HepG2 (cell line): ENCODE results near the gene TARBP2. TPM values are rescaled to one million over a fixed set of nuclear protein-coding genes. Genes with fewer than 3 reads are reported as not detected.

ENCODE experiments used
- ATAC-seq: fragments of 200-7000 bp; cut with Tn5 transposase; 3 replicates; pipeline ENCODE4 v1.9.1; 2020; ENCODE audit warnings: mild to moderate bottlenecking, moderate library complexity
- BruUV-seq: library from RNA; stranded (reverse); fragments of 400-500 nt; replicated peaks from 2 replicates; lab custom pipeline; 2021; lab: Mats Ljungman, UMichigan
- CTCF ChIA-PET: fragments of 300-600 bp; formaldehyde crosslinking; extraction: SDS; loops from one replicate; lab custom pipeline; 2021; ENCODE audit warnings: low total read pairs, inconsistent platforms, low intra/inter-chr PET ratio; lab: Yijun Ruan, JAX
- POLR2A ChIA-PET: fragments of 350-600 bp; sonication (Branson Sonifier 250); formaldehyde crosslinking; loops from one replicate; lab custom pipeline; 2020; ENCODE audit warnings: antibody characterized with exemption, inconsistent platforms; lab: Yijun Ruan, JAX
- DNase-seq: peaks from one replicate; pipeline ENCODE4 v3.0.0-alpha.2; 2015; ENCODE audit warnings: low spot score
- FAIRE-seq: peaks from 3 replicates; lab custom pipeline; 2011; peaks lifted over from hg19 to GRCh38; lab: Jason Lieb, UNC
- H2AFZ ChIP-seq: one replicate; pipeline ENCODE4 v1.6.1; 2011; ENCODE audit warnings: low read length, inconsistent platforms
- H3K27ac ChIP-seq: fragments of 300-600 bp; 3 replicates; pipeline ENCODE4 v1.8.0; 2011; ENCODE audit warnings: mixed run types, mild to moderate bottlenecking, mixed read lengths, low read length, inconsistent platforms; ENCODE audit not compliant: insufficient read depth; ENCODE audit errors: extremely low read length
- H3K27me3 ChIP-seq, 2 experiments: fragments of 200-600 bp in 1 of 2; 2 replicates in 1 of 2; 3 replicates in 1 of 2; pipeline versions ENCODE4 v1.6.0 to v1.8.0; 2011; ENCODE audit warnings: low read length in 2 of 2, mild to moderate bottlenecking in 2 of 2, moderate library complexity in 2 of 2, inconsistent platforms in 1 of 2; ENCODE audit not compliant: insufficient read depth in 2 of 2, control insufficient read depth in 1 of 2
- H3K36me3 ChIP-seq, 2 experiments: fragments of 200-600 bp in 1 of 2; replicated peaks in 1 of 2; 2 replicates in 1 of 2; 3 replicates in 1 of 2; pipeline versions ENCODE4 v1.5.1 to v1.8.0; 2011; ENCODE audit warnings: low read length in 2 of 2, inconsistent platforms in 1 of 2; ENCODE audit not compliant: insufficient read depth in 2 of 2, control insufficient read depth in 1 of 2
- H3K4me1 ChIP-seq: 2 replicates; pipeline ENCODE4 v1.5.1; 2012; ENCODE audit warnings: low read length, inconsistent platforms; ENCODE audit not compliant: insufficient read depth
- H3K4me2 ChIP-seq: 2 replicates; pipeline ENCODE4 v1.6.0; 2011; ENCODE audit warnings: low read depth, low read length, inconsistent platforms
- H3K4me3 ChIP-seq, 3 experiments: fragments of 200-600 bp in 1 of 3; sonication (generic), shearing (Covaris generic) in 1 of 3; replicated peaks in 1 of 3; 2 replicates each; pipeline ENCODE4 v1.5.1; 2011 to 2016; ENCODE audit warnings: low read length in 3 of 3, inconsistent platforms in 2 of 3, low read depth in 2 of 3, mild to moderate bottlenecking in 2 of 3, control low read depth in 1 of 3, mixed read lengths in 1 of 3; ENCODE audit not compliant: insufficient read depth in 1 of 3
- H3K79me2 ChIP-seq: one replicate; pipeline ENCODE4 v1.6.1; 2011; ENCODE audit warnings: low read length, inconsistent platforms; ENCODE audit not compliant: insufficient read depth
- H3K9ac ChIP-seq: 2 replicates; pipeline ENCODE4 v1.6.0; 2011; ENCODE audit warnings: mild to moderate bottlenecking, low read depth, low read length, inconsistent platforms; ENCODE audit not compliant: insufficient read depth
- H3K9me3 ChIP-seq: 2 replicates; pipeline ENCODE4 v1.5.1; 2012; ENCODE audit warnings: mild to moderate bottlenecking, low read length
- H4K20me1 ChIP-seq: 2 replicates; pipeline ENCODE4 v1.6.0; 2011; ENCODE audit warnings: inconsistent platforms, mild to moderate bottlenecking, low read length, moderate library complexity; ENCODE audit not compliant: insufficient read depth
- ASH2L ChIP-seq: fragments of 300-600, 200-600 bp; sonication (generic); IDR thresholded peaks from 2 replicates; pipeline ENCODE4 v1.7.0; 2017; ENCODE audit warnings: low read depth, mild to moderate bottlenecking, moderate library complexity, mixed read lengths, low read length; ENCODE audit not compliant: insufficient read length
- ATRX ChIP-seq: sonication (generic); formaldehyde crosslinking; IDR thresholded peaks from 2 replicates; pipeline ENCODE4 v1.4.0; 2020; ENCODE audit warnings: missing genetic modification reagents, borderline replicate concordance
- CHD2 ChIP-seq: IDR thresholded peaks from 2 replicates; pipeline ENCODE4 v1.6.1; 2011; ENCODE audit warnings: low read depth, low read length, improper control_type of control experiment
- HNRNPL ChIP-seq: fragments of 200-400 bp; formaldehyde crosslinking; IDR thresholded peaks from 2 replicates; pipeline ENCODE4 v1.6.1; 2017; ENCODE audit warnings: mild to moderate bottlenecking, low read depth, low read length
- IKZF1 ChIP-seq: fragments of 450-650 bp; IDR thresholded peaks from 2 replicates; pipeline ENCODE4 v1.7.1; 2016
- IRX3 ChIP-seq: sonication (generic); formaldehyde crosslinking; IDR thresholded peaks from 2 replicates; pipeline ENCODE4 v1.8.1; 2023; ENCODE audit warnings: mild to moderate bottlenecking, low read depth, missing genetic modification reagents, borderline replicate concordance
- ISL2 ChIP-seq: sonication (generic); formaldehyde crosslinking; IDR thresholded peaks from 2 replicates; pipeline ENCODE4 v1.5.0; 2020; ENCODE audit warnings: missing genetic modification reagents
- MAFF ChIP-seq: IDR thresholded peaks from 2 replicates; pipeline ENCODE4 v1.6.1; 2011; ENCODE audit warnings: low read depth, low read length, improper control_type of control experiment
- MBD4 ChIP-seq: IDR thresholded peaks from 2 replicates; pipeline ENCODE4 v1.6.1; 2012; ENCODE audit warnings: low read length, inconsistent platforms, borderline replicate concordance
- NAIF1 ChIP-seq: sonication (generic); formaldehyde crosslinking; IDR thresholded peaks from 2 replicates; pipeline ENCODE4 v1.5.0; 2020; ENCODE audit warnings: mild to moderate bottlenecking, missing genetic modification reagents, borderline replicate concordance
- NBN ChIP-seq: fragments of 450-650 bp; conservative IDR thresholded peaks from 2 replicates; pipeline ENCODE4 v1.6.1; 2017
- NFKB2 ChIP-seq: sonication (generic); formaldehyde crosslinking; IDR thresholded peaks from 2 replicates; pipeline ENCODE4 v1.4.0; 2020; ENCODE audit warnings: missing genetic modification reagents, borderline replicate concordance
- POLR2AphosphoS2 ChIP-seq: IDR thresholded peaks from 2 replicates; pipeline ENCODE4 v1.6.1; 2011; ENCODE audit warnings: low read depth, low read length, improper control_type of control experiment
- POLR2G ChIP-seq: fragments of 200-400 bp; formaldehyde crosslinking; IDR thresholded peaks from 2 replicates; pipeline ENCODE4 v1.6.1; 2018; ENCODE audit warnings: mild to moderate bottlenecking, low read depth, low read length, moderate library complexity
- PRMT3 ChIP-seq: sonication (generic); formaldehyde crosslinking; IDR thresholded peaks from 2 replicates; pipeline ENCODE4 v1.8.1; 2022; ENCODE audit warnings: low read depth, mild to moderate bottlenecking, moderate library complexity, missing genetic modification reagents, borderline replicate concordance
- PRPF4 ChIP-seq: fragments of 200-400 bp; formaldehyde crosslinking; IDR thresholded peaks from 2 replicates; pipeline ENCODE4 v1.6.1; 2016; ENCODE audit warnings: low read length, low read depth; ENCODE audit not compliant: poor library complexity, severe bottlenecking
- REPIN1 ChIP-seq: sonication (generic); formaldehyde crosslinking; IDR thresholded peaks from 2 replicates; pipeline ENCODE4 v1.8.0; 2022; ENCODE audit warnings: missing genetic modification reagents, low read depth, mild to moderate bottlenecking, borderline replicate concordance
- XBP1 ChIP-seq: sonication (generic); formaldehyde crosslinking; IDR thresholded peaks from 2 replicates; pipeline ENCODE4 v1.5.0; 2020; ENCODE audit warnings: missing genetic modification reagents
- ZC3H4 ChIP-seq: sonication (generic); formaldehyde crosslinking; IDR thresholded peaks from 2 replicates; pipeline ENCODE4 v1.4.0; 2020; ENCODE audit warnings: missing genetic modification reagents, borderline replicate concordance
- ZNF337 ChIP-seq: sonication (generic); formaldehyde crosslinking; IDR thresholded peaks from 2 replicates; pipeline ENCODE4 v1.5.1; 2020; ENCODE audit warnings: missing genetic modification reagents, low read depth, mild to moderate bottlenecking, borderline replicate concordance
- ZNF468 ChIP-seq: sonication (generic); formaldehyde crosslinking; IDR thresholded peaks from 2 replicates; pipeline ENCODE4 v1.8.0; 2022; ENCODE audit warnings: mild to moderate bottlenecking, moderate library complexity, missing genetic modification reagents
- ZNF615 ChIP-seq: sonication (generic); formaldehyde crosslinking; IDR thresholded peaks from 2 replicates; pipeline ENCODE4 v1.5.0; 2020; ENCODE audit warnings: mild to moderate bottlenecking, missing genetic modification reagents, borderline replicate concordance
- ZNF670 ChIP-seq: sonication (generic); formaldehyde crosslinking; IDR thresholded peaks from 2 replicates; pipeline ENCODE4 v1.8.0; 2022; ENCODE audit warnings: mild to moderate bottlenecking, missing genetic modification reagents, borderline replicate concordance
- ZNF777 ChIP-seq: sonication (generic); formaldehyde crosslinking; IDR thresholded peaks from 2 replicates; pipeline ENCODE4 v1.4.0; 2020; ENCODE audit warnings: missing genetic modification reagents
- ZSCAN31 ChIP-seq: sonication (generic); formaldehyde crosslinking; IDR thresholded peaks from 2 replicates; pipeline ENCODE4 v1.5.0; 2020; ENCODE audit warnings: low read depth, mild to moderate bottlenecking, missing genetic modification reagents
- WGBS: methylation state at CpG from one replicate; pipeline ENCODE4 v1.1.6; 2017; ENCODE audit warnings: low lambda C conversion rate; 5-methylcytosine and 5-hydroxymethylcytosine counted together
- in situ Hi-C: cut with HindIII; loops from 2 replicates; pipeline ENCODE4 v1.10.0; 2017; ENCODE audit warnings: low pct_unique_long_range_greater_than_20kb; ENCODE audit not compliant: extremely low pct_ligation_motif_present
- intact Hi-C: fragments of 100-400 bp; cut with micrococcal nuclease; formaldehyde crosslinking; loops from one replicate; pipeline ENCODE4 v1.10.0; 2022; ENCODE audit not compliant: unreplicated experiment
- polyA plus RNA-seq, 8 experiments: library from polyadenylated mRNA; depleted of rRNA in 3 of 8; stranded (reverse) in 7 of 8; unstranded in 1 of 8; fragments of >200 nt; fragmentation: Illumina TruSeq in 4 of 8; extraction: Trizol in 4 of 8; gene quantifications; 2 replicates each; pipeline versions ENCODE4 v1.2.1 to v1.2.3, GENCODE V29; 2011 to 2016; ENCODE audit warnings: low read depth in 4 of 8, missing spikeins in 1 of 8, mixed read lengths in 1 of 8; ENCODE audit not compliant: insufficient read depth in 1 of 8
- total RNA-seq, 5 experiments: library from RNA; depleted of rRNA; stranded (reverse); fragments of >200 nt; fragmentation: Illumina TruSeq; extraction: Trizol; gene quantifications; 2 replicates each; pipeline ENCODE4 v1.2.3, GENCODE V29; 2016; ENCODE audit warnings: low read depth in 1 of 5
- TF ChIP-seq, protein P1 (sequence below): sonication (generic); formaldehyde crosslinking; IDR thresholded peaks from 2 replicates; pipeline ENCODE4 v1.5.0; 2020; ENCODE audit warnings: missing genetic modification reagents
- TF ChIP-seq, protein P2 (sequence below): sonication (generic); formaldehyde crosslinking; IDR thresholded peaks from 2 replicates; pipeline ENCODE4 v1.4.0; 2020; ENCODE audit warnings: missing genetic modification reagents

TARBP2 gene
- total and polyA plus RNA-seq, 2 of the 13 experiments (the other 11 are each of a cell fraction or from before 2014, with no cell fraction given), result 47.0 to 55.5 TPM

- CTCF ChIA-PET, result no interaction called here
- H3K9me3 ChIP-seq, result no peaks in the 10 kb centered on the region
- H3K9ac ChIP-seq, result no peak overlapping the region
- H3K79me2 ChIP-seq, result no peaks in the 10 kb centered on the region
- FAIRE-seq, result no peak
- H4K20me1 ChIP-seq, result peaks cover 7% of the 10 kb centered on the region; the same call in 1 of the 2 replicates
- WGBS, result 97% methylated on average over 4 of the region's 4 CpGs
- intact Hi-C loops (no loop called here), in situ Hi-C loops (no loop called here)
- H3K27ac ChIP-seq, result no peak overlapping the region
- H3K27me3 ChIP-seq, result no peaks in the 10 kb centered on the region
- H3K4me2 ChIP-seq, result no peak overlapping the region
- no peak for DNase-seq
- POLR2A ChIA-PET, result interaction anchor here (1.0 to 4.2 kb wide), 4 partner anchors 8 to 24 kb away, joined by 3 to 58 read pairs (median 16); partner anchors contain the start of genes MAP3K12 and TARBP2
- no peak overlapping the region for H3K4me3 ChIP-seq
- peaks cover 9 to 32% of the 10 kb centered on the region in 2 experiments for H3K36me3 ChIP-seq
- no peak for ATAC-seq
- H3K4me1 ChIP-seq, result no peaks in the 10 kb centered on the region
- H2AFZ ChIP-seq, result no peak overlapping the region
- no TSS peak for BruUV-seq
- TF ChIP-seq HNRNPL (no peak), ZNF670 (CRISPR knock-in tag) (no peak), ZC3H4 (CRISPR knock-in tag) (0 out of 2 replicates have a peak, but pooled peaks have one; percentile 72), XBP1 (no peak), POLR2AphosphoS2 (peak; percentile 56; the same call in 1 of the 2 replicates), IRX3 (CRISPR knock-in tag) (no peak), REPIN1 (CRISPR knock-in tag) (0 out of 2 replicates have a peak, but pooled peaks have one; percentile 5), NFKB2 (no peak), ZSCAN31 (CRISPR knock-in tag) (no peak), MAFF (no peak), NBN (no peak), IKZF1 (no peak), PRMT3 (CRISPR knock-in tag) (no peak), ZNF468 (CRISPR knock-in tag) (no peak), ATRX (CRISPR knock-in tag) (no peak), NAIF1 (CRISPR knock-in tag) (no peak), ISL2 (no peak), ZNF337 (CRISPR knock-in tag) (no peak), PRPF4 (no peak), CHD2 (no peak), POLR2G (peak; percentile 22), ZNF777 (CRISPR knock-in tag) (no peak), MBD4 (no peak), ZNF615 (no peak), ASH2L (no peak)
- TF ChIP-seq, protein P1, sequence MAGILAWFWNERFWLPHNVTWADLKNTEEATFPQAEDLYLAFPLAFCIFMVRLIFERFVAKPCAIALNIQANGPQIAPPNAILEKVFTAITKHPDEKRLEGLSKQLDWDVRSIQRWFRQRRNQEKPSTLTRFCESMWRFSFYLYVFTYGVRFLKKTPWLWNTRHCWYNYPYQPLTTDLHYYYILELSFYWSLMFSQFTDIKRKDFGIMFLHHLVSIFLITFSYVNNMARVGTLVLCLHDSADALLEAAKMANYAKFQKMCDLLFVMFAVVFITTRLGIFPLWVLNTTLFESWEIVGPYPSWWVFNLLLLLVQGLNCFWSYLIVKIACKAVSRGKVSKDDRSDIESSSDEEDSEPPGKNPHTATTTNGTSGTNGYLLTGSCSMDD (CRISPR knock-in tag), result no peak
- TF ChIP-seq, protein P2, sequence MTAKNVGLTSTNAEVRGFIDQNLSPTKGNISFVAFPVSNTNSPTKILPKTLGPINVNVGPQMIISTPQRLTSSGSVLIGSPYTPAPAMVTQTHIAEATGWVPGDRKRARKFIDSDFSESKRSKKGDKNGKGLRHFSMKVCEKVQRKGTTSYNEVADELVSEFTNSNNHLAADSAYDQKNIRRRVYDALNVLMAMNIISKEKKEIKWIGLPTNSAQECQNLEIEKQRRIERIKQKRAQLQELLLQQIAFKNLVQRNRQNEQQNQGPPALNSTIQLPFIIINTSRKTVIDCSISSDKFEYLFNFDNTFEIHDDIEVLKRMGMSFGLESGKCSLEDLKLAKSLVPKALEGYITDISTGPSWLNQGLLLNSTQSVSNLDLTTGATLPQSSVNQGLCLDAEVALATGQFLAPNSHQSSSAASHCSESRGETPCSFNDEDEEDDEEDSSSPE (CRISPR knock-in tag), result no peak
These were observed 17.1 kb upstream of the TARBP2 start for GRCh38 chr12:53483979-53484377.
